Measurements from ENCODE around the gene DMRTC1.
"Not testable (repeated sequence)": the region's sequence is repeated elsewhere in the genome, so short reads cannot be mapped to it uniquely, and the experiment has no call there.

- not testable (repeated sequence) for TF ChIP-seq POLR2A (IDR thresholded peaks at IDR 0.05; ENCODE audit: low read depth, low read length); CTCF (conservative IDR thresholded peaks at IDR 0.05; ENCODE audit: low read depth, low read length); RAD21 (IDR thresholded peaks at IDR 0.05; ENCODE audit: low read length); ELK1 (IDR thresholded peaks at IDR 0.05; ENCODE audit: borderline replicate concordance, low read depth, low read length); MXI1 (IDR thresholded peaks at IDR 0.05; ENCODE audit: borderline replicate concordance, low read depth, low read length); NFE2L2 (IDR thresholded peaks at IDR 0.05; ENCODE audit: low read depth, low read length); SMC3 (IDR thresholded peaks at IDR 0.05; ENCODE audit: low read depth, low read length); CEBPB (IDR thresholded peaks at IDR 0.05; ENCODE audit: low read depth, low read length); RFX5 (IDR thresholded peaks at IDR 0.05; ENCODE audit: low read depth, low read length); USF2 (IDR thresholded peaks at IDR 0.05; ENCODE audit: low read depth, low read length)
Measured at GRCh38 chrX:72974885-72975284, 31.2 kb upstream of the DMRTC1 start.

Measured in IMR-90 (cell line).